Activated CD8-positive, alpha-beta T cell treated with anti-CD3 and anti-CD28 coated beads for 36 hours (primary cell): ENCODE results near the gene SYT3. TPM values are rescaled to one million over a fixed set of nuclear protein-coding genes. Genes with fewer than 3 reads are reported as not detected.

ENCODE experiments used
- ATAC-seq: fragments of 200-7000 bp; cut with Tn5 transposase; one replicate; pipeline ENCODE4 v1.10.0; 2021; ENCODE audit warnings: mild to moderate bottlenecking, moderate library complexity
- CTCF ChIA-PET: fragments of 350-600 bp; sonication (Branson Sonifier 250); formaldehyde crosslinking; loops from one replicate; lab custom pipeline; 2021; ENCODE audit warnings: antibody characterized with exemption; lab: Charles Lee
- POLR2A ChIA-PET: fragments of 350-600 bp; sonication (Branson Sonifier 250); formaldehyde crosslinking; loops from one replicate; lab custom pipeline; 2021; ENCODE audit warnings: antibody characterized with exemption; lab: Charles Lee
- DNase-seq: peaks from one replicate; pipeline ENCODE4 v3.0.0-alpha.2; 2020
- H3K27ac Mint-ChIP-seq: one replicate; pipeline ENCODE4 v1.8.0; 2021; ENCODE audit warnings: mild to moderate bottlenecking, mixed read lengths
- H3K27me3 Mint-ChIP-seq: one replicate; pipeline ENCODE4 v1.8.0; 2021; ENCODE audit warnings: mixed read lengths
- H3K36me3 Mint-ChIP-seq: one replicate; pipeline ENCODE4 v1.8.0; 2021; ENCODE audit warnings: low read depth, mixed read lengths
- H3K4me1 Mint-ChIP-seq: one replicate; pipeline ENCODE4 v1.8.0; 2021; ENCODE audit warnings: low read depth, mixed read lengths
- H3K4me3 Mint-ChIP-seq: one replicate; pipeline ENCODE4 v1.8.0; 2021; ENCODE audit warnings: mild to moderate bottlenecking, moderate library complexity, mixed read lengths
- H3K9me3 Mint-ChIP-seq: one replicate; pipeline ENCODE4 v1.8.0; 2021; ENCODE audit warnings: mixed read lengths
- CTCF ChIP-seq: fragments of 200-600 bp; IDR thresholded peaks from one replicate; pipeline ENCODE4 v1.8.0; 2022; ENCODE audit warnings: antibody characterized with exemption, mild to moderate bottlenecking
- intact Hi-C: fragments of 100-400 bp; cut with micrococcal nuclease; formaldehyde crosslinking; loops from one replicate; pipeline ENCODE4 v1.10.0; 2022
- total RNA-seq, 2 experiments: library from RNA; stranded (reverse); gene quantifications; one replicate each; pipeline ENCODE4 v1.2.3, GENCODE V29; 2021

Gene SYT3
- total RNA-seq, 2 experiments from 2014 or later, result not detected

- peak; percentile 62 for ATAC-seq
- TF ChIP-seq CTCF, result no peak
- H3K27me3 Mint-ChIP-seq, result peaks cover 63% of the 10 kb centered on the region
- peaks cover 20% of the 10 kb centered on the region for H3K9me3 Mint-ChIP-seq
- CTCF ChIA-PET, result no interaction called here
- POLR2A ChIA-PET, result interaction anchor here (0.5 kb wide), 1 partner anchor 66 kb away, joined by 3 read pairs; no protein-coding TSS in a partner anchor
- H3K36me3 Mint-ChIP-seq, result peaks cover 4% of the 10 kb centered on the region
- DNase-seq, result peak; percentile 79
- H3K4me1 Mint-ChIP-seq, result peaks cover 16% of the 10 kb centered on the region
- peak overlapping the region; percentile 90 for H3K27ac Mint-ChIP-seq
- intact Hi-C loops, result no loop called here
- H3K4me3 Mint-ChIP-seq, result peak overlapping the region; percentile 77
Observed at GRCh38 chr19:50658441-50659317, 19.0 kb upstream of the SYT3 start.

GRCh38 chr19:50657712-50658440 lies 18.2 kb upstream of the SYT3 start:
- Mint-ChIP-seq H3K27ac (peak overlapping the region; percentile 90), H3K9me3 (peaks cover 20% of the 10 kb centered on the region), H3K36me3 (peaks cover 4% of the 10 kb centered on the region), H3K27me3 (peaks cover 60% of the 10 kb centered on the region), H3K4me1 (peaks cover 16% of the 10 kb centered on the region), H3K4me3 (peak overlapping the region; percentile 77)
- ChIA-PET CTCF (no interaction called here), POLR2A (interaction anchor here (0.5 kb wide), 1 partner anchor 67 kb away, joined by 3 read pairs; no protein-coding TSS in a partner anchor)
- ATAC-seq, result peak; percentile 94
- peak; percentile 97 for DNase-seq
- intact Hi-C loops, result no loop called here
- TF ChIP-seq CTCF, result no peak

- POLR2A ChIA-PET, result no interaction called here
- Mint-ChIP-seq H3K4me1 (peaks cover 16% of the 10 kb centered on the region), H3K9me3 (peaks cover 20% of the 10 kb centered on the region), H3K27ac (peak overlapping the region; percentile 58), H3K36me3 (peaks cover 4% of the 10 kb centered on the region), H3K27me3 (peaks cover 62% of the 10 kb centered on the region), H3K4me3 (peak overlapping the region; percentile 77)
- intact Hi-C loops, result no loop called here
- TF ChIP-seq CTCF, result no peak
- CTCF ChIA-PET, result no interaction called here
- ATAC-seq, result no peak
- no peak for DNase-seq
Observed at GRCh38 chr19:50657222-50657669, 17.6 kb upstream of the SYT3 start.

- Mint-ChIP-seq H3K27me3 (peaks cover 53% of the 10 kb centered on the region), H3K4me1 (peaks cover 16% of the 10 kb centered on the region), H3K36me3 (peaks cover 4% of the 10 kb centered on the region), H3K9me3 (peaks cover 20% of the 10 kb centered on the region), H3K4me3 (no peak overlapping the region), H3K27ac (no peak overlapping the region)
- POLR2A ChIA-PET, result no interaction called here
- DNase-seq, result no peak
- ATAC-seq, result no peak
- CTCF ChIA-PET, result no interaction called here
- no peak for TF ChIP-seq CTCF
- intact Hi-C loops, result no loop called here
Observed at GRCh38 chr19:50654882-50655281, 15.2 kb upstream of the SYT3 start.

- H3K9me3 Mint-ChIP-seq, result peaks cover 15% of the 10 kb centered on the region
- POLR2A ChIA-PET, result no interaction called here
- peaks cover 8% of the 10 kb centered on the region for H3K4me1 Mint-ChIP-seq
- H3K27ac Mint-ChIP-seq, result no peak overlapping the region
- CTCF ChIA-PET, result no interaction called here
- intact Hi-C loops, result no loop called here
- H3K27me3 Mint-ChIP-seq, result peaks cover 50% of the 10 kb centered on the region
- ATAC-seq, result no peak
- no peak for TF ChIP-seq CTCF
- no peak overlapping the region for H3K4me3 Mint-ChIP-seq
- no peak for DNase-seq
- no peaks in the 10 kb centered on the region for H3K36me3 Mint-ChIP-seq
Observed at GRCh38 chr19:50652722-50653121, 13.0 kb upstream of the SYT3 start.
